Liver (tissue), 9 donors: ENCODE data around the gene PLA2G4D. TPM values are rescaled to one million over a fixed set of nuclear protein-coding genes. Genes with fewer than 3 reads are reported as not detected.
A peak's percentile ranks its signal among the peaks of the same experiment; 100 is the strongest.

ENCODE experiments used
- DNase-seq: peaks from one replicate; pipeline ENCODE4 v3.0.0-alpha.2; 2017; ENCODE audit warnings: low spot score
- H3K27ac ChIP-seq, 2 donors: one replicate each; pipeline ENCODE4 v1.7.0; 2013; ENCODE audit warnings: inconsistent platforms in 2 of 2, low read length in 2 of 2, control low read depth in 1 of 2, low read depth in 1 of 2, mild to moderate bottlenecking in 1 of 2
- H3K27me3 ChIP-seq, 4 donors: one replicate each; pipeline versions ENCODE4 v1.6.1 to v1.7.0; 2013; ENCODE audit warnings: low read length in 3 of 4, inconsistent platforms in 1 of 4, mild to moderate bottlenecking in 1 of 4, moderate library complexity in 1 of 4; ENCODE audit not compliant: control insufficient read depth in 4 of 4, insufficient read depth in 4 of 4
- H3K36me3 ChIP-seq, 4 donors: one replicate each; pipeline versions ENCODE4 v1.6.1 to v1.7.0; 2013; ENCODE audit warnings: low read length in 3 of 4, mild to moderate bottlenecking in 3 of 4, low read depth in 1 of 4, moderate library complexity in 1 of 4; ENCODE audit not compliant: control insufficient read depth in 4 of 4, insufficient read depth in 3 of 4
- H3K4me1 ChIP-seq, 4 donors: one replicate each; pipeline versions ENCODE4 v1.6.1 to v1.7.0; 2013; ENCODE audit warnings: low read length in 3 of 4, mild to moderate bottlenecking in 3 of 4, moderate library complexity in 1 of 4; ENCODE audit not compliant: control insufficient read depth in 4 of 4, insufficient read depth in 4 of 4
- H3K4me3 ChIP-seq, 3 donors: one replicate each; pipeline versions ENCODE4 v1.6.1 to v1.7.0; 2013; ENCODE audit warnings: low read length in 3 of 3, control low read depth in 1 of 3, low read depth in 1 of 3, mild to moderate bottlenecking in 1 of 3
- H3K9ac ChIP-seq, 2 donors: one replicate each; pipeline ENCODE4 v1.7.0; 2013; ENCODE audit warnings: low read length in 2 of 2, mild to moderate bottlenecking in 2 of 2, moderate library complexity in 2 of 2, control low read depth in 1 of 2, low read depth in 1 of 2
- H3K9me3 ChIP-seq, 4 donors: one replicate each; pipeline versions ENCODE4 v1.6.1 to v1.7.0; 2013; ENCODE audit warnings: low read length in 3 of 4; ENCODE audit not compliant: control insufficient read depth in 4 of 4
- CTCF ChIP-seq: fragments of 150-350 bp; IDR thresholded peaks from 2 replicates; pipeline ENCODE4 v1.5.1; 2017; ENCODE audit warnings: improper control_type of control experiment, low read depth, low read length; ENCODE audit not compliant: missing input control
- EGR1 ChIP-seq, 2 donors: IDR thresholded peaks; 2 replicates each; pipeline ENCODE4 v1.6.1; 2016 to 2018; ENCODE audit warnings: antibody characterized with exemption in 2 of 2, low read depth in 2 of 2
- FOXA1 ChIP-seq: IDR thresholded peaks from 2 replicates; pipeline ENCODE4 v1.6.1; 2016; ENCODE audit warnings: antibody characterized with exemption
- FOXA2 ChIP-seq: IDR thresholded peaks from 2 replicates; pipeline ENCODE4 v1.6.1; 2016; ENCODE audit warnings: antibody characterized with exemption
- HNF4A ChIP-seq, 2 donors: conservative IDR thresholded peaks; 2 replicates each; pipeline ENCODE4 v1.6.1; 2016; ENCODE audit warnings: antibody characterized with exemption in 2 of 2, mild to moderate bottlenecking in 2 of 2
- HNF4G ChIP-seq: IDR thresholded peaks from 2 replicates; pipeline ENCODE4 v1.6.1; 2016; ENCODE audit warnings: antibody characterized with exemption
- JUND ChIP-seq, 2 donors: IDR thresholded peaks; 2 replicates each; pipeline ENCODE4 v1.6.1; 2016; ENCODE audit warnings: antibody characterized with exemption in 2 of 2
- MAX ChIP-seq: IDR thresholded peaks from 2 replicates; pipeline ENCODE4 v1.6.1; 2016; ENCODE audit warnings: antibody characterized with exemption
- RAD21 ChIP-seq, 2 donors: IDR thresholded peaks; 2 replicates each; pipeline ENCODE4 v1.6.1; 2016; ENCODE audit warnings: antibody characterized with exemption in 2 of 2, mild to moderate bottlenecking in 2 of 2
- RXRA ChIP-seq, 2 donors: IDR thresholded peaks; 2 replicates each; pipeline ENCODE4 v1.6.1; 2017 to 2018; ENCODE audit warnings: antibody characterized with exemption in 2 of 2, mild to moderate bottlenecking in 1 of 2
- SP1 ChIP-seq: IDR thresholded peaks from 2 replicates; pipeline ENCODE4 v1.6.1; 2018; ENCODE audit warnings: antibody characterized with exemption, mild to moderate bottlenecking
- TAF1 ChIP-seq: conservative IDR thresholded peaks from 2 replicates; pipeline ENCODE4 v1.6.1; 2016; ENCODE audit warnings: antibody characterized with exemption, mild to moderate bottlenecking
- YY1 ChIP-seq: IDR thresholded peaks from 2 replicates; pipeline ENCODE4 v1.6.1; 2016; ENCODE audit warnings: antibody characterized with exemption, mild to moderate bottlenecking
- ZBTB33 ChIP-seq: IDR thresholded peaks from 2 replicates; pipeline ENCODE4 v1.6.1; 2016; ENCODE audit warnings: antibody characterized with exemption
- WGBS: extraction: QIAGEN DNeasy Blood & Tissue Kit; methylation state at CpG from one replicate; pipeline ENCODE4 v1.1.7; 2013; 5-methylcytosine and 5-hydroxymethylcytosine counted together
- polyA plus RNA-seq, 2 donors: library from polyadenylated mRNA; stranded (reverse) in 1 of 2; unstranded in 1 of 2; fragments of 200-250 nt in 1 of 2; fragments of >200 nt in 1 of 2; fragmentation: Nextera tagmentation in 1 of 2; extraction: Ambion mirVana in 1 of 2; gene quantifications; one replicate each; pipeline versions ENCODE4 v1.2.1 to v1.2.3, GENCODE V29; 2013 to 2015
- total RNA-seq, 2 donors: library from RNA; depleted of rRNA; stranded (reverse); fragments of >200 nt; gene quantifications; one replicate each; pipeline ENCODE4 v1.2.3, GENCODE V29; 2014
- donor health status: healthy.
- donor health status: healthy.
- donor health status: healthy.
- donor health status: healthy.
- donor health status: healthy.

The PLA2G4D gene
- total and polyA plus RNA-seq, 4 donors: not detected

- Histone ChIP-seq H3K4me3 (peak overlapping the region in 1 of 3 donors; percentile 0), H3K9ac (no peak overlapping the region)
- WGBS: 13% methylated on average over 37 of the region's 37 CpGs
Observed at GRCh38 chr15:42056934-42057798, 37.2 kb downstream of the PLA2G4D start.

GRCh38 chr15:42053914-42054313 lies 40.4 kb downstream of the PLA2G4D start:
- Histone ChIP-seq H3K4me3 (no peak overlapping the region), H3K9ac (no peak overlapping the region), H3K4me1 (peaks cover 0 to 6% (median 0%) of the 10 kb centered on the region in 4 donors), H3K9me3 (no peaks in the 10 kb centered on the region), H3K27ac (no peak overlapping the region), H3K27me3 (no peaks in the 10 kb centered on the region), H3K36me3 (no peaks in the 10 kb centered on the region)
- no peak for DNase-seq
- TF ChIP-seq EGR1 (IDR thresholded peaks at IDR 0.05; ENCODE audit: low read depth in 2 of 2) (no peak), MAX (no peak), YY1 (no peak), TAF1 (no peak), RAD21 (IDR thresholded peaks at IDR 0.05) (no peak), HNF4G (no peak), ZBTB33 (no peak)
- WGBS: 76% methylated on average over 2 of the region's 2 CpGs

More at GRCh38 chr15:42056934-42057798, 37.2 kb downstream of the PLA2G4D start:
- Histone ChIP-seq H3K27me3 (no peaks in the 10 kb centered on the region), H3K27ac (no peak overlapping the region), H3K4me1 (peaks cover 0 to 17% (median 9%) of the 10 kb centered on the region in 4 donors), H3K36me3 (no peaks in the 10 kb centered on the region), H3K9me3 (no peaks in the 10 kb centered on the region)
- DNase-seq: peak; percentile 59
- TF ChIP-seq FOXA1: no peak
- peak; percentile 44 for TF ChIP-seq SP1
- TF ChIP-seq JUND (IDR thresholded peaks at IDR 0.05): peak in 1 of 2 donors; percentile 49
- TF ChIP-seq CTCF: peak; percentile 38
- peak in 1 of 2 donors; percentile 35 for TF ChIP-seq HNF4A (conservative IDR thresholded peaks at IDR 0.05)
- no peak for TF ChIP-seq EGR1 (IDR thresholded peaks at IDR 0.05; ENCODE audit: low read depth in 2 of 2)
- TF ChIP-seq YY1: no peak
- TF ChIP-seq RXRA (IDR thresholded peaks at IDR 0.05): peak in 1 of 2 donors; percentile 42
- TF ChIP-seq FOXA2: no peak
- TF ChIP-seq RAD21 (IDR thresholded peaks at IDR 0.05): peak; percentile 66 to 70
- TF ChIP-seq MAX: no peak
- TF ChIP-seq TAF1: no peak
